Hepatocyte (in vitro differentiated cells): Measurements from ENCODE around the gene TINAG. TPM values are rescaled to one million over a fixed set of nuclear protein-coding genes. Genes with fewer than 3 reads are reported as not detected.

Experiments used
- DNase-seq: peaks from one replicate; pipeline ENCODE4 v3.0.0-alpha.2; 2016; ENCODE audit warnings: low spot score
- H2AFZ ChIP-seq: fragments of 200-600 bp; sonication (generic); 2 replicates; pipeline ENCODE4 v1.6.0; 2016; ENCODE audit warnings: antibody characterized with exemption, mild to moderate bottlenecking
- H3K27ac ChIP-seq: fragments of 200-600 bp; sonication (generic); 2 replicates; pipeline ENCODE4 v1.5.1; 2016; ENCODE audit warnings: mild to moderate bottlenecking
- H3K27me3 ChIP-seq: fragments of 200-600 bp; sonication (generic); 2 replicates; pipeline ENCODE4 v1.6.1; 2016
- H3K36me3 ChIP-seq: fragments of 200-600 bp; sonication (generic); replicated peaks from 2 replicates; pipeline ENCODE4 v1.5.1; 2016; ENCODE audit warnings: low read depth; ENCODE audit not compliant: insufficient read depth
- H3K4me1 ChIP-seq: fragments of 200-600 bp; sonication (generic); 2 replicates; pipeline ENCODE4 v1.5.1; 2016; ENCODE audit warnings: mild to moderate bottlenecking, moderate library complexity; ENCODE audit not compliant: insufficient read depth
- H3K4me2 ChIP-seq: fragments of 200-600 bp; sonication (generic); 2 replicates; pipeline ENCODE4 v1.6.0; 2016
- H3K4me3 ChIP-seq: fragments of 200-600 bp; sonication (generic); 2 replicates; pipeline ENCODE4 v1.5.1; 2016; ENCODE audit warnings: mild to moderate bottlenecking
- H3K79me2 ChIP-seq: fragments of 200-600 bp; sonication (generic); 2 replicates; pipeline ENCODE4 v1.6.0; 2017; ENCODE audit warnings: mild to moderate bottlenecking
- H3K9me2 ChIP-seq: fragments of 200-600 bp; sonication (generic); replicated peaks from 2 replicates; pipeline ENCODE4 v1.6.0; 2017; ENCODE audit warnings: mild to moderate bottlenecking; ENCODE audit not compliant: insufficient read depth
- H3K9me3 ChIP-seq: fragments of 200-600 bp; sonication (generic); 2 replicates; pipeline ENCODE4 v1.5.1; 2016; ENCODE audit warnings: low read depth, mild to moderate bottlenecking
- H4K20me1 ChIP-seq: fragments of 200-600 bp; sonication (generic); 2 replicates; pipeline ENCODE4 v1.6.0; 2016; ENCODE audit warnings: mild to moderate bottlenecking; ENCODE audit not compliant: insufficient read depth, poor library complexity, severe bottlenecking
- CTCF ChIP-seq: fragments of 200-600 bp; sonication (generic); IDR thresholded peaks from 2 replicates; pipeline ENCODE4 v1.5.1; 2016; ENCODE audit warnings: antibody characterized with exemption, mild to moderate bottlenecking; ENCODE audit not compliant: poor library complexity
- EZH2 ChIP-seq: fragments of 200-600 bp; sonication (generic); IDR thresholded peaks from 2 replicates; pipeline ENCODE4 v1.6.1; 2016; ENCODE audit warnings: antibody characterized with exemption, mild to moderate bottlenecking, borderline replicate concordance
- EZH2phosphoT487 ChIP-seq: fragments of 200-600 bp; sonication (generic); IDR thresholded peaks from one replicate; pipeline ENCODE4 v1.6.1; 2018; ENCODE audit warnings: antibody characterized with exemption, mild to moderate bottlenecking, low read depth, moderate library complexity; ENCODE audit not compliant: unreplicated experiment, severe bottlenecking
- WGBS: methylation state at CpG from one replicate; pipeline ENCODE4 v1.1.6; 2016; ENCODE audit warnings: low lambda C conversion rate; ENCODE audit errors: missing lambda C conversion rate; 5-methylcytosine and 5-hydroxymethylcytosine counted together
- polyA plus RNA-seq: library from polyadenylated mRNA; unstranded; fragments of >200 nt; fragmentation: Nextera tagmentation; extraction: Ambion mirVana; gene quantifications from 2 replicates; pipeline ENCODE4 v1.2.1, GENCODE V29; 2016
- total RNA-seq: library from RNA; depleted of rRNA; stranded (reverse); fragments of >200 nt; gene quantifications from 2 replicates; pipeline ENCODE4 v1.2.3, GENCODE V29; 2014

The TINAG gene
- total RNA-seq: 0.76 and 1.1 TPM in 2 replicates
- 0.26 and 0.76 TPM in 2 replicates for polyA plus RNA-seq

GRCh38 chr6:54308289-54308985 is at the start of gene TINAG:
TSS of gene TINAG (plus strand) at chr6:54308441. CDS start at chr6:54308551, 110 bp downstream.
- H3K4me2 ChIP-seq: peak within 1 kb of the TSS; percentile 39
- 91% methylated on average over 10 of the region's 10 CpGs for WGBS
- no peak for DNase-seq

GRCh38 chr6:54260025-54260424 is 48.2 kb upstream of the TINAG start:
- no peaks in the 10 kb centered on the region for H3K36me3 ChIP-seq
- H3K9me2 ChIP-seq: no peaks in the 10 kb centered on the region
- no peaks in the 10 kb centered on the region for H4K20me1 ChIP-seq
- no peaks in the 10 kb centered on the region for H3K4me1 ChIP-seq
- H3K4me3 ChIP-seq: no peak overlapping the region
- no peak overlapping the region for H3K4me2 ChIP-seq
- H3K27me3 ChIP-seq: no peaks in the 10 kb centered on the region
- H3K27ac ChIP-seq: no peak overlapping the region
- H3K9me3 ChIP-seq: no peaks in the 10 kb centered on the region
- H3K79me2 ChIP-seq: no peaks in the 10 kb centered on the region
- TF ChIP-seq EZH2phosphoT487 (no peak), CTCF (no peak), EZH2 (no peak)
- no peak for DNase-seq
- H2AFZ ChIP-seq: no peak overlapping the region

More at GRCh38 chr6:54308289-54308985, at the start of gene TINAG:
- TF ChIP-seq EZH2 (no peak), CTCF (no peak), EZH2phosphoT487 (no peak)
- Histone ChIP-seq H3K36me3 (no peaks in the 10 kb centered on the region), H3K4me3 (no peak within 1 kb of the TSS), H2AFZ (no peak within 1 kb of the TSS), H3K9me2 (no peaks in the 10 kb centered on the region), H3K9me3 (no peaks in the 10 kb centered on the region), H3K79me2 (no peaks in the 10 kb centered on the region), H3K4me1 (no peaks in the 10 kb centered on the region), H3K27me3 (no peaks in the 10 kb centered on the region), H3K27ac (peak within 1 kb of the TSS; percentile 46), H4K20me1 (no peaks in the 10 kb centered on the region)

GRCh38 chr6:54262499-54262898 is 45.7 kb upstream of the TINAG start:
- 43% methylated on average over 1 of the region's 1 CpG for WGBS

More at GRCh38 chr6:54262499-54262898, 45.7 kb upstream of the TINAG start:
- Histone ChIP-seq H3K27ac (peak overlapping the region; percentile 5), H3K9me2 (no peaks in the 10 kb centered on the region), H3K4me3 (no peak overlapping the region), H3K4me2 (no peak overlapping the region), H3K36me3 (no peaks in the 10 kb centered on the region), H3K27me3 (no peaks in the 10 kb centered on the region), H3K4me1 (no peaks in the 10 kb centered on the region), H4K20me1 (no peaks in the 10 kb centered on the region), H2AFZ (no peak overlapping the region), H3K9me3 (no peaks in the 10 kb centered on the region), H3K79me2 (no peaks in the 10 kb centered on the region)
- no peak for DNase-seq
- TF ChIP-seq CTCF: no peak
- TF ChIP-seq EZH2phosphoT487: no peak
- no peak for TF ChIP-seq EZH2
